Measurements from ENCODE around the gene PCGF3.
A peak's percentile ranks its signal among the peaks of the same experiment; 100 is the strongest.
"Not testable (repeated sequence)": the region's sequence is repeated elsewhere in the genome, so short reads cannot be mapped to it uniquely, and the experiment has no call there.

Gene PCGF3

GRCh38 chr4:749698-750666 lies 44.4 kb downstream of the PCGF3 start:
- H3K27me3 ChIP-seq (ENCODE audit: insufficient read depth, low read length): no peaks in the 10 kb centered on the region
- H3K79me2 ChIP-seq (ENCODE audit: control insufficient read depth, insufficient read depth, low read length, unreplicated experiment): peaks cover 13% of the 10 kb centered on the region
- H3K4me3 ChIP-seq (ENCODE audit: low read depth, low read length): peak overlapping the region; percentile 13; the same call in 1 of the 2 replicates
- H3K4me1 ChIP-seq (ENCODE audit: control insufficient read depth, insufficient read depth, low read length, unreplicated experiment): peaks cover 32% of the 10 kb centered on the region
- peak overlapping the region; percentile 88 for H3K27ac ChIP-seq (ENCODE audit: low read depth, low read length)
- H3K36me3 ChIP-seq (ENCODE audit: insufficient read depth, low read length): peaks cover 23% of the 10 kb centered on the region
- H2AFZ ChIP-seq (ENCODE audit: low read length, unreplicated experiment): no peak overlapping the region

GRCh38 chr4:751676-752075 lies 46.0 kb downstream of the PCGF3 start:
- peaks cover 23% of the 10 kb centered on the region for H3K36me3 ChIP-seq (ENCODE audit: insufficient read depth, low read length)
- H3K4me1 ChIP-seq (ENCODE audit: control insufficient read depth, insufficient read depth, low read length, unreplicated experiment): peaks cover 32% of the 10 kb centered on the region
- H3K4me3 ChIP-seq (ENCODE audit: low read depth, low read length): no peak overlapping the region
- no peaks in the 10 kb centered on the region for H3K27me3 ChIP-seq (ENCODE audit: insufficient read depth, low read length)
- peaks cover 15% of the 10 kb centered on the region for H3K79me2 ChIP-seq (ENCODE audit: control insufficient read depth, insufficient read depth, low read length, unreplicated experiment)
- no peak overlapping the region for H2AFZ ChIP-seq (ENCODE audit: low read length, unreplicated experiment)
- peak overlapping the region; percentile 88 for H3K27ac ChIP-seq (ENCODE audit: low read depth, low read length)

GRCh38 chr4:752196-752861 lies 46.7 kb downstream of the PCGF3 start:
- H3K4me1 ChIP-seq (ENCODE audit: control insufficient read depth, insufficient read depth, low read length, unreplicated experiment): peaks cover 32% of the 10 kb centered on the region
- peaks cover 15% of the 10 kb centered on the region for H3K79me2 ChIP-seq (ENCODE audit: control insufficient read depth, insufficient read depth, low read length, unreplicated experiment)
- no peak overlapping the region for H2AFZ ChIP-seq (ENCODE audit: low read length, unreplicated experiment)
- H3K36me3 ChIP-seq (ENCODE audit: insufficient read depth, low read length): peaks cover 23% of the 10 kb centered on the region
- H3K27ac ChIP-seq (ENCODE audit: low read depth, low read length): peak overlapping the region; percentile 88
- no peaks in the 10 kb centered on the region for H3K27me3 ChIP-seq (ENCODE audit: insufficient read depth, low read length)
- no peak overlapping the region for H3K4me3 ChIP-seq (ENCODE audit: low read depth, low read length)

GRCh38 chr4:753186-753585 lies 47.6 kb downstream of the PCGF3 start:
- not testable (repeated sequence) for H3K27me3 ChIP-seq (ENCODE audit: insufficient read depth, low read length); H3K27ac ChIP-seq (ENCODE audit: low read depth, low read length); H2AFZ ChIP-seq (ENCODE audit: low read length, unreplicated experiment); H3K4me3 ChIP-seq (ENCODE audit: low read depth, low read length)
- Histone ChIP-seq H3K79me2 (ENCODE audit: control insufficient read depth, insufficient read depth, low read length, unreplicated experiment) (peaks cover 15% of the 10 kb centered on the region), H3K36me3 (ENCODE audit: insufficient read depth, low read length) (peaks cover 18% of the 10 kb centered on the region), H3K4me1 (ENCODE audit: control insufficient read depth, insufficient read depth, low read length, unreplicated experiment) (peaks cover 32% of the 10 kb centered on the region)

GRCh38 chr4:754221-755120 lies 48.8 kb downstream of the PCGF3 start:
- peaks cover 15% of the 10 kb centered on the region for H3K79me2 ChIP-seq (ENCODE audit: control insufficient read depth, insufficient read depth, low read length, unreplicated experiment)
- no peak overlapping the region for H3K4me3 ChIP-seq (ENCODE audit: low read depth, low read length)
- H2AFZ ChIP-seq (ENCODE audit: low read length, unreplicated experiment): no peak overlapping the region
- H3K27me3 ChIP-seq (ENCODE audit: insufficient read depth, low read length): no peaks in the 10 kb centered on the region
- peaks cover 29% of the 10 kb centered on the region for H3K4me1 ChIP-seq (ENCODE audit: control insufficient read depth, insufficient read depth, low read length, unreplicated experiment)
- H3K27ac ChIP-seq (ENCODE audit: low read depth, low read length): no peak overlapping the region
- peaks cover 10% of the 10 kb centered on the region; the same call in 1 of the 2 replicates for H3K36me3 ChIP-seq (ENCODE audit: insufficient read depth, low read length)

- Histone ChIP-seq H3K27me3 (ENCODE audit: insufficient read depth, low read length) (no peaks in the 10 kb centered on the region), H3K79me2 (ENCODE audit: control insufficient read depth, insufficient read depth, low read length, unreplicated experiment) (peaks cover 10% of the 10 kb centered on the region), H3K36me3 (ENCODE audit: insufficient read depth, low read length) (peaks cover 28% of the 10 kb centered on the region), H3K4me1 (ENCODE audit: control insufficient read depth, insufficient read depth, low read length, unreplicated experiment) (peaks cover 6% of the 10 kb centered on the region), H3K4me3 (ENCODE audit: low read depth, low read length) (no peak overlapping the region), H2AFZ (ENCODE audit: low read length, unreplicated experiment) (no peak overlapping the region), H3K27ac (ENCODE audit: low read depth, low read length) (no peak overlapping the region)
Measured at GRCh38 chr4:757111-757510, 51.5 kb downstream of the PCGF3 start.

GRCh38 chr4:759810-760209 lies 54.2 kb downstream of the PCGF3 start:
- H3K4me1 ChIP-seq (ENCODE audit: control insufficient read depth, insufficient read depth, low read length, unreplicated experiment); H3K27ac ChIP-seq (ENCODE audit: low read depth, low read length); H3K27me3 ChIP-seq (ENCODE audit: insufficient read depth, low read length); H3K4me3 ChIP-seq (ENCODE audit: low read depth, low read length); H2AFZ ChIP-seq (ENCODE audit: low read length, unreplicated experiment); H3K79me2 ChIP-seq (ENCODE audit: control insufficient read depth, insufficient read depth, low read length, unreplicated experiment): not testable (repeated sequence)
- H3K36me3 ChIP-seq (ENCODE audit: insufficient read depth, low read length): peaks cover 18% of the 10 kb centered on the region

GRCh38 chr4:760616-761015 lies 55.0 kb downstream of the PCGF3 start:
- Histone ChIP-seq H3K36me3 (ENCODE audit: insufficient read depth, low read length) (peaks cover 20% of the 10 kb centered on the region), H3K79me2 (ENCODE audit: control insufficient read depth, insufficient read depth, low read length, unreplicated experiment) (no peaks in the 10 kb centered on the region), H2AFZ (ENCODE audit: low read length, unreplicated experiment) (no peak overlapping the region), H3K27me3 (ENCODE audit: insufficient read depth, low read length) (no peaks in the 10 kb centered on the region), H3K4me3 (ENCODE audit: low read depth, low read length) (no peak overlapping the region), H3K27ac (ENCODE audit: low read depth, low read length) (no peak overlapping the region), H3K4me1 (ENCODE audit: control insufficient read depth, insufficient read depth, low read length, unreplicated experiment) (peaks cover 3% of the 10 kb centered on the region)

- H3K27ac ChIP-seq (ENCODE audit: low read depth, low read length): no peak overlapping the region
- H3K36me3 ChIP-seq (ENCODE audit: insufficient read depth, low read length): peaks cover 23% of the 10 kb centered on the region
Measured at GRCh38 chr4:761086-761485, 55.5 kb downstream of the PCGF3 start.

GRCh38 chr4:761739-762138 lies 56.1 kb downstream of the PCGF3 start:
- Histone ChIP-seq H3K36me3 (ENCODE audit: insufficient read depth, low read length) (peaks cover 28% of the 10 kb centered on the region), H3K79me2 (ENCODE audit: control insufficient read depth, insufficient read depth, low read length, unreplicated experiment) (no peaks in the 10 kb centered on the region), H3K4me1 (ENCODE audit: control insufficient read depth, insufficient read depth, low read length, unreplicated experiment) (peaks cover 8% of the 10 kb centered on the region), H3K4me3 (ENCODE audit: low read depth, low read length) (no peak overlapping the region), H2AFZ (ENCODE audit: low read length, unreplicated experiment) (no peak overlapping the region), H3K27ac (ENCODE audit: low read depth, low read length) (no peak overlapping the region), H3K27me3 (ENCODE audit: insufficient read depth, low read length) (no peaks in the 10 kb centered on the region)

More at GRCh38 chr4:761086-761485, 55.5 kb downstream of the PCGF3 start:
- Histone ChIP-seq H3K79me2 (ENCODE audit: control insufficient read depth, insufficient read depth, low read length, unreplicated experiment) (no peaks in the 10 kb centered on the region), H2AFZ (ENCODE audit: low read length, unreplicated experiment) (no peak overlapping the region), H3K27me3 (ENCODE audit: insufficient read depth, low read length) (no peaks in the 10 kb centered on the region), H3K4me1 (ENCODE audit: control insufficient read depth, insufficient read depth, low read length, unreplicated experiment) (peaks cover 8% of the 10 kb centered on the region), H3K4me3 (ENCODE audit: low read depth, low read length) (no peak overlapping the region)
